Head of caudate nucleus (tissue), 42 donors: Measurements from ENCODE around the gene MPIG6B.
A peak's percentile ranks its signal among the peaks of the same experiment; 100 is the strongest.
"Not testable (repeated sequence)": the region's sequence is repeated elsewhere in the genome, so short reads cannot be mapped to it uniquely, and the experiment has no call there.

Source experiments
- DNase-seq, 42 donors: peaks; one replicate each; pipeline versions ENCODE4 v3.0.0 to v3.0.0-alpha.2; 2020 to 2021; ENCODE audit warnings: mixed read lengths in 7 of 42
- intact Hi-C: fragments of 100-400 bp; cut with DNase I; formaldehyde crosslinking; loops from one replicate; pipeline ENCODE4 v1.15.0; 2022

Gene MPIG6B

DNA sequence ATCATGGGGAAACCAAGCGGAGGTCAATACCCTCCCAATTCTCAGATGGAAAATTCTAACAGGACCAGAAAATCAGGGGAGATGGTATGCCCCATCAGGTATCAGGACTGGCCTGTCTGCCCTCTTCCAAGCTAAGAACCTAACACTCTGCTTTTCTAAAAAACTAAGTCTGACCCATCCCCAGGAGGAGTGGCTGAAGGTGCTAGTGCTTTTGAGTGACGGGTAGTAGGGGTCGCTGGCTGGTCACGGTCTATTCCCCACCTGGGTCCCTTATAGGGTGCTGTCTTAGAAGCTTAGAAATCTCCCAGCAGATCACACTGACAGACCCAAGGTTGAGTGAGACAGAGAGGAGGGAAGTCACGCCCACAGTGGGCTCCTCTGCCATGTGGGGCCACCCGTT is 29.6 kb upstream of the MPIG6B start:
- DNase-seq: no peak
- intact Hi-C loops: no loop called here

DNA sequence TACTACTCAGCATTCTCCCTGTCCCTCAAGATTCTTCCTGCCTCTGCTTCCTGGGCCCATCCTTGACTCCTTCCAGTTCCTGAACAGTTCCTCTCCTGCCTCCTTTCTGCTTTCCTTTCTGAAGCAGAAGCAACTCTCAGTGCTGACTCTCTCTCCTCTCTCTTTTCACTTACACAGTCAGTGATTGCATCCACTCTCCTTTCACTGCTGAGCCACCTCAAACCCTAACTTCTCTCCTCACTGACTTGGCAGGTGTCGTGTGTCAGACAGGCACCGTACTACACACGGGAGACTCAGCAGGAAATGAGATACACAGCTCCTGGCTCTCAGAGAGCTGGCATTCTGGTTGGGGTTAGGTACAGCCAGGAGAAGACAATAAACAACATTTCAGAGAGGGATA is 25.6 kb upstream of the MPIG6B start:
- DNase-seq: no peak
- intact Hi-C loops: no loop called here

DNA sequence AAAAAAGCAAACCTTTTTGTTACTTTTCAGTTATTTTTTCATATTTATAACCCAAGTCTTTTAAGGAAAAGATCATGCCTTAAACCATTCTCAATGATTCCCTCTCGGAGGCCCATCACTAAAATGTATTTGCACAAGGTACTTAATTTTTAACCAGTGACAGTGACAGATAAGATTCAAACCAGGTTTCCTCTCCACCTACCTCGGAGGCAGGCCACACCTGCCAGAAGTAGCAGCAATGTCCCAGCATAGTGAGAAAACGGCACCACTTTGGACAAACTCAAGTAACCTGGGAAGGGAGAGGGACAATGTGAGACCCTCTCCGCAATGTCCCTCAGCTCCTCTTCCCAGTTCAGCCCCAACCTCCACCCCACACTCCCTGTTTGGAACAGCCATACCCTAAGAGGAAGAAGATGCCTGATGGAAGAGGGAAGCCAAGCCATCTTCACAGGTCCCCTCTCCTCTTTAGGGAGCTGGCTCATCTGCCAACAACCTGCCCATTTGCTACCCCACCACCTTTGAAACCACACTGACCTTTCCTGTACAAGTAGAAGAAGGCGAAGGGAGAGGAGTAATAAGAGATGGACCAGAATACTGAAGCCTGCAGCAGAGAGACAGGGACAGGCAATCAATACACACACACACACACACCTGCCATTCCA is 22.3 kb upstream of the MPIG6B start:
- DNase-seq: no peak
- intact Hi-C loops: no loop called here

DNA sequence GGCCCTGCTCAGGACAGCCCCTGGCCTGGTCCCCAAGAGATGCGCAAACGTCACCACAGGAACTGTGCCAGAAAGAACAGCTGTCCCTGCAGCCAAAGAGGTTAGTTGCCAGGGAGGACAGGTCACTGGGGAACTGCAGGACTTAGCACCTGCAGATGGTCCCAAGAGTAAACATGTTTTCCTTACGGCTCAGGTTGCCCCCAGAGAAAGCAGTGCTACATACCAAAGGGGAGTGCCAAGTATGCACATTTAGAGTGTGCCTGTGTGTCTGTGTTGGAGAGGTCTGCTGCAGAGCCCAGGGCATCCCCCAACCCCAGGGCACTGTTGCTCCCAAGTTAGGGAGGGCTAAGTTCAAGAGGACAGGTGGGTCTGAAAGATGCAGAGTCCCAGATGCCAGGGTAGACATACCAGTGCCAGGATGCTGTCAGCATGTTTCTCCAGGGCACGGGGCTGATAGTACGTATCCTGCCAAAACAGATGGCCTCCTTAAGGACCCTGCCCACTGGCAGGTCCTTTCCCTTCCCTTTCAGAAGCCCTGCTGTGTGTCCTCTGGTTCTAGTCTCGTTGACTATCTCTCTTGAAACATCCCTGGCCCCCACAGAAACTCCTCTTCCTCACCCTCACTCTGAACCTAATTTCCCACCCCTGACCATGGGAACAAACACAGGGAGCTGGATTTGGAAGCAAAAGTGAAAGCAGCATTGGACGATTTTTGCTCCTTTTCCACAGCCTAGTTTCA is 21.3 kb upstream of the MPIG6B start:
- intact Hi-C loops: no loop called here
- no peak for DNase-seq

DNA sequence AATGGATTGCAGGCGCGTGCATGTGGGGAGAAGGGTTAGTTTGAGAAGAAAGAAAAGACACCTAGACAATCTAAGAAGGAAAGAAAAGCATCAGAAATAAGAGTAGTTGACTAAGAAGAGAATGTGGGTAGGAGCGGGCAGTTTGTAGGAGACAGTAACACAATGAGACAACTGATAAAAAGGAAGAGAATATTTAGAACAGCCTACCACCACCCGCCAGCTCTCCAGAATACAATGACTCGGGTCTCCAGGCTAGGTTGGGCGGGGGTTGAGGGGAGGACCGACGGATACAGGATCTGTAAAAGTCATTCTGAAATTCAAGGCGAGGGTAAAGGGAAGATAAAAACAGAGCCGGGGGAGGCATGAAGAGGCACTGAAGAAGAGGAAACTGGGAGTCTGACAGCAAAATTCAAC is 20.8 kb upstream of the MPIG6B start:
- intact Hi-C loops: no loop called here
- DNase-seq: peak in 3 of 42 donors; percentile 26 to 50 (median 39)

DNA sequence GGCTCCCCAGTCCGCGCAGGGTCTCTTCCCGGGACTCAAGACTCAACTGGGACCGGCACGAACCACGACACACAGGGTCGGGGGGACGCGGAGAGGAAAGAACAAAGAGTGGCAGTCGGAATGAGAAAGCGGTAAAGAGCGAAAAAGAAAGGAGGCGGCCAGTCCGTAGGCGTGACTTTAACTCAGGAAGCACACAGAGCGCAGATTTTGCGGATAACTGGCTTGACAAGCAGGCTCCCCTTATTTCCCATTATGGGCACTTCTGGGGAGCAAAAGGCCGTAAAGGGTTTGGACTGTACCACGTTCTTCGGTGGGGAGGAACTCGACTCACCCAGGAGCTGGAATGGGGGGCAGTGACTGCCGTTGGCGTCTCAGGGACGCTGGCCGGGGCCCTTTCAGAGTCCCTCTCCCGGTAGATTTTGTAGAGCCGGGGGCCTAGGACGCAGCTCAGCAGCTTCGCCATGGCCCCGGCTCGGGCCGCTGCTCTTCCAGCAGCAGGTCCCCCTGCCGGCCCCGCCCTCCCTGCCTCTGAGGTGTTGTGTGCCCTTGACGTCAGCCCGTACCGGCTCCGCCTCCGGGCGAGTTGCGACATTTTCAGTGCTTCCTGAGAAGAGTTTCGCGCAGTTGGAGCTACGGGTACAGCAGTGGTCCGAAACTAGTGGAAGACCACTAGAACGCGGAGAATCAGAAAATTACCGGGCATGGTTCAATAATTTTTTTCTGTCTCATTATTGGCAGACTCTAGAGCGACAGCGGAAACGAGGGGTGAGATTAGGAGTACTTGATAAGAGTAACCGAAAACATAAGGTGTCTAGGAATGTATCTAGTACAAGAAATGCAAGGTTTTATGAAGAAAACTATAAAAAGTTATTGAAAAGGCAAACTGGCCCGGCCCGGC is 20.1 kb upstream of the MPIG6B start, which contains the start of gene ABHD16A:
ABHD16A (minus strand) TSS at position 506 of the 898 bp plus-strand sequence; CDS start at position 463, 43 bp downstream.
- peak; percentile 97 to 100 (median 99) for DNase-seq
- intact Hi-C loops: no loop called here

DNA sequence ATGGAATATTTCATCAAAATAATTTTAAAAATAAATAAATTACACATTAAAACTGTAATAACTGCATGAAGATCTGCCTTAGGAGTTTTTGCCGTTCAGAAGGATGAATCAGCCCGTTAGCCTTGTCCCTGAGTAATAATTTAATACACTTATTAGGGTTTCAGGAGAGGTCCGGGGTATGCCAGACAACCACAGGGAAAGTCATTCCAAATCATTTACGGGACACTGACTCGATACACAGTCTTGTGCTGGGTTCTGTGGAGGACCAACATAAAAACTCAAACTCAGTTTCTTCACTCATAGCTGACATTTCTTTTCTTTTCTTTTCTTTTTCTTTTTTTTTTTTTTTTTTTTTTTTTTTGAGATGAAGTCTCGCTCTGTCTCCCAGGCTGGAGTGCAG is 17.2 kb upstream of the MPIG6B start:
- no peak for DNase-seq
- intact Hi-C loops: no loop called here

DNA sequence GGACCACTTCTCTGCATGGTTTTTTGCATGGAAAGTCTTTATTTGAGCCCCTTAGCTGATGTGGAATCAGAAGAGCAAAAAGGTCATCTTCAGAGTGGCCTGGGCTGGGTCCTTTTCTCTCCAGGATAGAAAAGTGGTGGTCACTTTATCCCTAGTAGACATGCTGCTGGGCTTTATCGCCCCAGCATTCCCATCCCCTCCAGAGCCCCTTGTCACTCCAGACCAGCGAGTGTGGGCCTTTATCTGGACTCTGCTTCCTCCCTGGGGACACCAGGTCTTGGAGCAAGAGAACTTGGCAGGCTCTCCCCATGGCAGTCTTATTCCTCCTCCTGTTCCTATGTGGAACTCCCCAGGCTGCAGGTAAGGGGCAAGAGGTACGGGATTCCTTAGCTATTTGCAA is 16.6 kb upstream of the MPIG6B start, which contains the start of gene LY6G6F:
LY6G6F (plus strand) TSS at position 268 of the 400 bp plus-strand sequence; CDS start at position 309, 41 bp downstream.
- intact Hi-C loops: no loop called here
- DNase-seq: no peak

DNA sequence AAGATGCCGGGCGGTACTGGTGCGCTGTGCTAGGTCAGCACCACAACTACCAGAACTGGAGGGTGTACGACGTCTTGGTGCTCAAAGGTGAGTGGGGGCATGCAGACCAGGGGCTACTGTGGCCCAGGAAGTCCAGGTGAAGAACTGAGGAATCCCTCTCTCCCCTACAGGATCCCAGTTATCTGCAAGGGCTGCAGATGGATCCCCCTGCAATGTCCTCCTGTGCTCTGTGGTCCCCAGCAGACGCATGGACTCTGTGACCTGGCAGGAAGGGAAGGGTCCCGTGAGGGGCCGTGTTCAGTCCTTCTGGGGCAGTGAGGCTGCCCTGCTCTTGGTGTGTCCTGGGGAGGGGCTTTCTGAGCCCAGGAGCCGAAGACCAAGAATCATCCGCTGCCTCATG is 15.5 kb upstream of the MPIG6B start:
- DNase-seq: no peak
- intact Hi-C loops: no loop called here

DNA sequence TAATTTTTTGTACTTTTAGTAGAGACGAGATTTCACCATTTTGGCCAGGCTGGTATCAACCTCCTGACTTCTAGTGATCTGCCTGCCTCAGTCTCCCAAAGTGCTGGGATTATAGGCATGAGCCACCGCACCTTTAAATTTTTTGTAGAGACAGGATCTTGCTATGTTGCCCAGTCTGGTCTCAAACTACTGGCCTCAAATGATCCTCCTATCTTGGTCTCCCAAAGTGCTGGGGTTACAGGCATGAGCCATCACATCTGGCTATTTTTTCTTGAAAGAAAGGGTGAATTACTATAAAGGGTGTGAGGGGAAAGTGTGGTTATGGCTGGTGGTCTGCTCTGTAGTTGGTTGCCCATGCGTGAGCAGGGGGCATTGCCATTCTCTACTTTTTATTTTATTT is 14.9 kb upstream of the MPIG6B start:
- intact Hi-C loops: no loop called here

DNA sequence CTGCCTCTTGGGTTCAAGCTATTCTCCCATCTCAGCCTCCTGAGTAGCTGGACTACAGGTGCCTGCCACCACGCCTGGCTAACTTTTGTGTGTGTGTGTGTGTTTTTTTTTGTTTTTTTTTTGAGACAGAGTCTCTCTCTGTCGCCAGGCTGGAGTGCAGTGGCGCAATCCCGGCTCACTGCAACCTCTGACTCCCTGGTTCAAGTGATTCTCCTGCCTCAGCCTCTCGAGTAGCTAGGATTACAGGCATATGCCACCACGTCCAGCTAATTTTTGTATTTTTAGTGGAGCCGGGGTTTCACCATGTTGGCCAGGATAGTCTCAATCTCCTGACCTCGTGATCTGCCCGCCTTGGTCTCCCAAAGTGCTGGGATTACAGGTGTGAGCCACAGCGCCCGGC is 14.0 kb upstream of the MPIG6B start:
- intact Hi-C loops, DNase-seq: not testable (repeated sequence)

More for the DNA sequence above, 14.9 kb upstream of the MPIG6B start:
- no peak for DNase-seq

DNA sequence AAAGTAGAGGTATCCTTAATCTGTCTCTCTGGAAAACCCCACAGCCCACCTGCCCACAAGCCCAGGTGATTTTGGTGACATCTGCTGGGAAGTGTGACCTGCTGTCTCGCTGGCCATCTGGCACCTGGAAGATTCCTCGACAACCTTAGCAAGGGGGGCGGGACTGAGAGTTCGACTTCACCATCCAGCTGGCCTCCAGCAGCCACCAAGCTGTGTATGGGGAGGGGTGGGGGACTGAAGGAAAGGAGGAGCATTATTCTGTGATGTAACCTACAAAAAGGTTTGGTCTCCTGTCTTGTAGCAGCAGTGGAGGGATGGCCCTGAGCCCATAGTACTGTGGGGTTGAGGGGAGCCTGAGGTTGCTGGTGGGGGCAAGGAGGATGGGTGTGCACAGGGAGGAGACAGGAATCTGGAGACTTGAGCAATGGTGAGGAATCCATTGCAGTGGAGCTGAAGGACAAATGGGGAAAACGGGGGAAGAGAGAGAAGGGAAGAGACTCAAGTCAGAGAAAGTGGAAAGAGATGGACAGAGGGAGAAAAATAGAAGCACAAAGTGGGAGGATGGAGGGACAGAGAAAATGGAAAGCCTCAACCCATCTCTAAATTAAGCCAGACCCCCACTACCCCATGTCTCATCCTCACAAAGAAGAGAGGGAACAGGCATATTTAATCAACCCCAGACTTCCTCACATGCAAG is 12.5 kb upstream of the MPIG6B start:
- intact Hi-C loops: no loop called here
- no peak for DNase-seq

DNA sequence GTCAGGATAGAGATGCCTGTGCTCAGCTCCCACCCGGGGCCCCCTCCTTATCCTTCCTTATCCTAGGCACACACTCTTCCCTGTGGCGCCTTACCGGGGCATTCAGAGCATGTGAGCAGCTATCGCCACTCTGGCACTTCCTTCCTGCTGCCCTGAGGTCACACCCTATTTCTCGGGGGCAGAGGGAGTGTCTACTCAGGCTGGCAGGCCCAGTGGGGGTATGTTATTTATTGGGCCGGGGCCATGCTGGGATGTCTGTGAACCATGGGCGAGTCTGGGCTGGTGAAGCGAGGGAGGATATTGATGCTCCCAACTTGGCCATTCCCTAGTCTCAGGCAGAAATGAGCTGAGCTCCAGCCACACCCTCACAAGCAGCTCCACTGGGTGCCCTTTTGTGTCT is 11.9 kb upstream of the MPIG6B start:
- DNase-seq: no peak
- intact Hi-C loops: no loop called here

DNA sequence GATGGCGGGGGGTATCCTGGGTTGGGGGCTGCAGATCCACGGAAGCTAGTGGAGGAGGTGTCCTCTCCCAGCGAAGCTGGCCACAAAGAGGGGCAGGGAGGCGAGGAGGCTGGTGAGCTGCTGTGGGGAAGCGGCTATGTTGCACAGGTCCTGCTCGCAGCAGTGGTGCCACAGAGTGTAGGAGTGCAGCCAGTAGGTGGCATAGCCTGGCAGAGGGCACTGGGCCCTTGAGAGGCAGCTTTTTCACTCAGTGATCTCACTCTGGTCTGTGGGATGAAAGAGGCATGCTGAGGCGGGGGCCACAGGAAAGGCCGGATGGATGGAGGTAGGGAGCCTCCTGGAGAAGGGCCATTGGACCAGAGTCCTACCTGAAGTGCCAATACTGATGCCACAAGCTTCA is 10.9 kb upstream of the MPIG6B start:
- no peak for DNase-seq
- intact Hi-C loops: no loop called here

DNA sequence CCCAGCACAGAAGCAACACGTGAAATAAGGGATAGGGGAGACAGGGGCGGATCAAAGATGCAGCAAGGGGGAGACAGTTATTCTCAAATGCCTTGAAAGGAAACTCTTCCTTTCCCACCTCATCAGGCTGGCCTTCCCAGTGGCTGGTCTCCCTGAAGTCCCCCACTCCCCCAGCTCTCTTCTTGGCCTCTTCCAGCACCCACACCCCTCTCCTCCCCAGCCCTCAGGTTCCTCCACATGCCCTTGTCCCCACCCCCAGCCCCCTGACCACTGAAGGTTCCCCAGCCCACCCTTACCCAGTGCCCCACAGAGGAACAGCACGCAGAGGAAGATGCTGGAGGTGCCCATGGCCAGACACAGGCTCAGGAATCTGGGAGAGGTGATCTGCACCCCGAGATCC is 9.7 kb upstream of the MPIG6B start:
- no peak for DNase-seq
- intact Hi-C loops: no loop called here

DNA sequence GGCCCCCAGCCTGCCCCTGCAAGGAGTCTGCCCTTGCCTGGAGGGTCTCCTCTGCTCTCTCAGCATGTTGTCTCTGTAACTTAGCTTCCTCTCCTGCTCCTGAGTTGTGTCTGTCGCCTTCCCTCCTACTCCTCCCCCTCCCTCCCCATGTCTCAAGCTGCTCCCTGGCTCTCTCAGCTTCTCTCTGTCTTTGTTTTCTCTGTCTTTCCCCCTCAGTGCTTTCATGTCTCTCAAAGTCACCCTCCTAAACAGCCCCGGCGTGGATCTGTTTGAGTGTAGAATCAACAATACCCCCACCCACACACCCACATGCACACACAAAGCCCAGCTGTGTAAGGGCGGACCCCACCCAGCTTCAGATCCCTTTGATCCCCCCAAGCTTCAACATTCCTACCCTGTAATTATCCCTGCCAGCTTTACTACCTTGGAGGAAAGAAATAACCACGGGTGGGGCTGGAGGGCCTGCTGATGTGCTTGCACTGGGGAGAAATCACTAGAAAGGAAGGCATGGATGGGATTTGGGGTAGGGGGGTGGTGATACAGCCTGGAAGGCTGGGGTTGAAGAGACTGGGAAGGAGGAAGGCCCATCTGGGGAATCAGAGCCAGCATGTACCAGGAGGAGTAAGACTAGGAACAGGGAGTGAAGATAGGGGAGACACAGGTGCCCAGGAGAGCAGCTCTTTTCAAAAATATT is 9.0 kb upstream of the MPIG6B start:
- no peak for DNase-seq
- intact Hi-C loops: no loop called here

DNA sequence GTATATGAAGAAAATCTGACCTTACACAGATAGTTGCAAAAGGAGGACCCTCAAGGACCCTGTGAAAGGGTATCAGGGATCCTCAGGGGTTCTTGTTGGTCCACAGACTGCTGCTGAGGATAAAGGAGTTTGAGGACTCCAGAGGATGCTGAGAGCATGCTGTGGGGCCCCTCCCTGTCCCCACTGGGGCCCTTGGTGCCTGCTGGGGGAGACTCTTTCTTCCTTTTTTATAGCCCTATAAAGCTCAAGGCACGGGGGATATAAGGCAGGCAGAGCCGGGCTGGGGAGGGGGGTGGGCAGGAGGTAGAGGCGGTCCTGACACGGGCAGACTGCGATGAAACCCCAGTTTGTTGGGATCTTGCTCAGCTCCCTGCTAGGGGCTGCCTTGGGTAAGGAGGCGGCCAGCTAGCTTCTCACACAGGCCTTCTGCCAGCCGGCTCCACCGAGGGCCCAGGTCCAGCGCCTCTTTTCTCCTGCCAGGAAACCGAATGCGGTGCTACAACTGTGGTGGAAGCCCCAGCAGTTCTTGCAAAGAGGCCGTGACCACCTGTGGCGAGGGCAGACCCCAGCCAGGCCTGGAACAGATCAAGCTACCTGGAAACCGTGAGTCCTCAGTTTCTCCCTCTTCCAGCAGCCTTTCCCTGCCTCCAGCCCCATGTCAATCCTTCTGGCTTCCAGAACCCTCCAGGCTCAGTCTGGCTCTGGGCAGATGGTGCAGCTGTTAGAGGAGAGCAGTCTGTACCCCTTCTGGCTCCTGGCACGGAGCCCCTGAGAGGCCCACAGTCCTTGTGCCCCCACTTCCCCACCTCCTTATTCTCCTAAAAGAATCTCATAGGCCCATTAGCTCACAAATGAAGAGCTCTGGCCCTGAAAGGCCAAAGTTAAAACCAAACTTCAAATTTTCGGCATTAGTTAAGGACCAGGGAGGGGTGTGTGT is 7.9 kb upstream of the MPIG6B start, which contains the start of gene LY6G6D:
LY6G6D (plus strand) TSS at position 327 of the 937 bp plus-strand sequence; CDS start at position 335, 8 bp downstream.
- no peak for DNase-seq

More for the DNA sequence above, 7.9 kb upstream of the MPIG6B start, which contains the start of gene LY6G6D:
- intact Hi-C loops: no loop called here
